NT2/D1 (cell line): ENCODE data around the gene PFDN5.
"Not testable (repeated sequence)": the region's sequence is repeated elsewhere in the genome, so short reads cannot be mapped to it uniquely, and the experiment has no call there.

Source experiments
- DNase-seq: peaks from one replicate; pipeline ENCODE4 v3.0.0-alpha.2; 2011; ENCODE audit warnings: low read depth, low spot score
- H3K27me3 ChIP-seq: 2 replicates; pipeline ENCODE4 v1.6.0; 2011; ENCODE audit warnings: mild to moderate bottlenecking; ENCODE audit not compliant: insufficient read length, insufficient read depth
- H3K36me3 ChIP-seq: 2 replicates; pipeline ENCODE4 v1.6.1; 2011; ENCODE audit warnings: mild to moderate bottlenecking, low read length, mixed read lengths; ENCODE audit not compliant: insufficient read depth, insufficient read length
- H3K4me1 ChIP-seq: 2 replicates; pipeline ENCODE4 v1.5.1; 2011; ENCODE audit not compliant: insufficient read depth, insufficient read length
- H3K4me3 ChIP-seq: 2 replicates; pipeline ENCODE4 v1.5.1; 2011; ENCODE audit warnings: low read depth; ENCODE audit not compliant: insufficient read length
- H3K9ac ChIP-seq: 2 replicates; pipeline ENCODE4 v1.6.0; 2011; ENCODE audit warnings: low read depth; ENCODE audit not compliant: insufficient read length
- H3K9me3 ChIP-seq: 2 replicates; pipeline ENCODE4 v1.5.1; 2011; ENCODE audit warnings: mild to moderate bottlenecking, low read length; ENCODE audit not compliant: insufficient read depth
- SUZ12 ChIP-seq: IDR thresholded peaks from 2 replicates; pipeline ENCODE4 v1.6.1; 2011; ENCODE audit not compliant: insufficient read length, insufficient read depth; ENCODE audit errors: extremely low read depth
- YY1 ChIP-seq: IDR thresholded peaks from 2 replicates; pipeline ENCODE4 v1.6.1; 2011; ENCODE audit not compliant: insufficient read length, insufficient read depth
- ZNF274 ChIP-seq: IDR thresholded peaks from 2 replicates; pipeline ENCODE4 v1.6.1; 2011; ENCODE audit warnings: mild to moderate bottlenecking, low read depth, low read length

The PFDN5 gene

GRCh38 chr12:53288322-53288721 is 7.0 kb upstream of the PFDN5 start:
- DNase-seq = no peak
- Histone ChIP-seq H3K4me3 (no peak overlapping the region), H3K4me1 (peaks cover 4% of the 10 kb centered on the region), H3K9ac (peak overlapping the region; percentile 33), H3K27me3 (no peaks in the 10 kb centered on the region), H3K9me3 (no peaks in the 10 kb centered on the region), H3K36me3 (peaks cover 87% of the 10 kb centered on the region)
- TF ChIP-seq ZNF274 (no peak), SUZ12 (no peak), YY1 (no peak)

GRCh38 chr12:53289891-53290290 is 5.5 kb upstream of the PFDN5 start:
- no peaks in the 10 kb centered on the region for H3K9me3 ChIP-seq
- DNase-seq = no peak
- H3K36me3 ChIP-seq = peaks cover 88% of the 10 kb centered on the region
- TF ChIP-seq SUZ12 (no peak), YY1 (no peak), ZNF274 (no peak)
- H3K9ac ChIP-seq = no peak overlapping the region
- H3K4me1 ChIP-seq = peaks cover 4% of the 10 kb centered on the region
- H3K27me3 ChIP-seq = no peaks in the 10 kb centered on the region
- no peak overlapping the region for H3K4me3 ChIP-seq

GRCh38 chr12:53290661-53291060 is 4.7 kb upstream of the PFDN5 start:
- H3K27me3 ChIP-seq = no peaks in the 10 kb centered on the region
- peaks cover 4% of the 10 kb centered on the region for H3K4me1 ChIP-seq
- H3K4me3 ChIP-seq = no peak overlapping the region
- no peaks in the 10 kb centered on the region for H3K9me3 ChIP-seq
- no peak overlapping the region for H3K9ac ChIP-seq
- no peak for DNase-seq
- TF ChIP-seq SUZ12 (no peak), ZNF274 (no peak), YY1 (no peak)
- H3K36me3 ChIP-seq = peaks cover 83% of the 10 kb centered on the region

GRCh38 chr12:53292426-53292825 is 2.9 kb upstream of the PFDN5 start:
- Histone ChIP-seq H3K9ac (no peak overlapping the region), H3K4me1 (peaks cover 7% of the 10 kb centered on the region), H3K4me3 (no peak overlapping the region), H3K36me3 (peaks cover 83% of the 10 kb centered on the region), H3K9me3 (no peaks in the 10 kb centered on the region), H3K27me3 (no peaks in the 10 kb centered on the region)
- DNase-seq = no peak
- TF ChIP-seq SUZ12 (no peak), ZNF274 (no peak), YY1 (no peak)

- Histone ChIP-seq H3K4me1 (peaks cover 10% of the 10 kb centered on the region), H3K9me3 (no peaks in the 10 kb centered on the region), H3K27me3 (no peaks in the 10 kb centered on the region), H3K36me3 (peaks cover 69% of the 10 kb centered on the region), H3K4me3 (peak overlapping the region; percentile 82), H3K9ac (peak overlapping the region; percentile 92)
- TF ChIP-seq YY1 = no peak
- TF ChIP-seq SUZ12 = no peak
- no peak for TF ChIP-seq ZNF274
- no peak for DNase-seq
Observed at GRCh38 chr12:53295891-53296219, 513 bp downstream of the PFDN5 start.

- not testable (repeated sequence) for H3K9ac ChIP-seq, DNase-seq, H3K4me1 ChIP-seq, H3K4me3 ChIP-seq, H3K9me3 ChIP-seq, H3K27me3 ChIP-seq
- peaks cover 71% of the 10 kb centered on the region for H3K36me3 ChIP-seq
Observed at GRCh38 chr12:53297106-53297505, 1.8 kb downstream of the PFDN5 start.

GRCh38 chr12:53298164-53298563 is 2.8 kb downstream of the PFDN5 start:
- Histone ChIP-seq H3K9me3 (no peaks in the 10 kb centered on the region), H3K27me3 (no peaks in the 10 kb centered on the region), H3K36me3 (peaks cover 71% of the 10 kb centered on the region), H3K9ac (no peak overlapping the region), H3K4me1 (peaks cover 10% of the 10 kb centered on the region), H3K4me3 (no peak overlapping the region)
- no peak for TF ChIP-seq SUZ12
- no peak for TF ChIP-seq YY1
- DNase-seq = no peak

- DNase-seq = no peak
- peak overlapping the region; percentile 90 for H3K4me3 ChIP-seq
- H3K9me3 ChIP-seq = no peaks in the 10 kb centered on the region
- peak overlapping the region; percentile 51 for H3K9ac ChIP-seq
- TF ChIP-seq ZNF274 (no peak), SUZ12 (no peak)
- peaks cover 10% of the 10 kb centered on the region for H3K4me1 ChIP-seq
- H3K36me3 ChIP-seq = peaks cover 66% of the 10 kb centered on the region
- no peaks in the 10 kb centered on the region for H3K27me3 ChIP-seq
Observed at GRCh38 chr12:53299101-53299453, 3.7 kb downstream of the PFDN5 start.
